ENCODE measurements around the gene TTC34.
"Not testable (repeated sequence)": the region's sequence is repeated elsewhere in the genome, so short reads cannot be mapped to it uniquely, and the experiment has no call there.

The TTC34 gene

GRCh38 chr1:2759433-2759832, 42.1 kb downstream of the TTC34 start:
- not testable (repeated sequence) for DNase-seq

GRCh38 chr1:2757519-2757918, 44.0 kb downstream of the TTC34 start:
- not testable (repeated sequence) for DNase-seq

GRCh38 chr1:2755426-2755825, 46.1 kb downstream of the TTC34 start:
- DNase-seq = not testable (repeated sequence)

GRCh38 chr1:2754597-2754996, 46.9 kb downstream of the TTC34 start:
- DNase-seq = not testable (repeated sequence)

- not testable (repeated sequence) for DNase-seq
These were observed 49.0 kb downstream of the TTC34 start for GRCh38 chr1:2752503-2752902.

- not testable (repeated sequence) for DNase-seq
These were observed 49.6 kb downstream of the TTC34 start for GRCh38 chr1:2751866-2752265.

GRCh38 chr1:2750766-2751730, 50.4 kb downstream of the TTC34 start:
- not testable (repeated sequence) for DNase-seq

- not testable (repeated sequence) for DNase-seq
These were observed 51.3 kb downstream of the TTC34 start for GRCh38 chr1:2750041-2750680.

GRCh38 chr1:2748626-2749025, 52.9 kb downstream of the TTC34 start:
- DNase-seq = not testable (repeated sequence)

GRCh38 chr1:2694796-2695195, 106.7 kb downstream of the TTC34 start:
- not testable (repeated sequence) for DNase-seq

- DNase-seq = not testable (repeated sequence)
These were observed 111.3 kb downstream of the TTC34 start for GRCh38 chr1:2690180-2690579.

- not testable (repeated sequence) for DNase-seq
These were observed 113.2 kb downstream of the TTC34 start for GRCh38 chr1:2688336-2688665.

GRCh38 chr1:2687638-2688335, 113.7 kb downstream of the TTC34 start:
- DNase-seq = not testable (repeated sequence)

GRCh38 chr1:2687174-2687591, 114.3 kb downstream of the TTC34 start:
- not testable (repeated sequence) for DNase-seq

GRCh38 chr1:2686091-2686863, 115.2 kb downstream of the TTC34 start:
- DNase-seq = not testable (repeated sequence)

- not testable (repeated sequence) for DNase-seq
These were observed 115.8 kb downstream of the TTC34 start for GRCh38 chr1:2685671-2686070.

GRCh38 chr1:2684878-2685277, 116.6 kb downstream of the TTC34 start:
- not testable (repeated sequence) for DNase-seq

GRCh38 chr1:2684000-2684399, 117.5 kb downstream of the TTC34 start:
- not testable (repeated sequence) for DNase-seq

- DNase-seq = not testable (repeated sequence)
These were observed 118.2 kb downstream of the TTC34 start for GRCh38 chr1:2683321-2683741.

GRCh38 chr1:2682879-2683278, 118.6 kb downstream of the TTC34 start:
- DNase-seq = not testable (repeated sequence)

- not testable (repeated sequence) for DNase-seq
These were observed 124.8 kb downstream of the TTC34 start for GRCh38 chr1:2676726-2677125.

GRCh38 chr1:2671656-2672055, 129.8 kb downstream of the TTC34 start:
- not testable (repeated sequence) for DNase-seq

Measured in Kasumi-1 (cell line).